PFSK-1 (cell line): ENCODE measurements around the gene SLC38A10.

Experiments used
- FOXP2 ChIP-seq: optimal IDR thresholded peaks from 2 replicates; pipeline ENCODE3; 2011; ENCODE audit warnings: borderline replicate concordance, control low read depth, inconsistent platforms; ENCODE audit not compliant: insufficient read depth; ENCODE audit errors: extremely low read length, extremely low read depth
- POLR2AphosphoS5 ChIP-seq: IDR thresholded peaks from 2 replicates; pipeline ENCODE4 v1.6.1; 2012; ENCODE audit warnings: low read depth, mild to moderate bottlenecking, control low read depth, low read length, moderate library complexity
- SIN3A ChIP-seq: IDR thresholded peaks from 2 replicates; pipeline ENCODE4 v1.6.1; 2012; ENCODE audit warnings: mild to moderate bottlenecking, low read length, moderate library complexity, borderline replicate concordance; ENCODE audit not compliant: insufficient read depth
- TAF1 ChIP-seq: IDR thresholded peaks from 2 replicates; pipeline ENCODE4 v1.6.1; 2012; ENCODE audit warnings: low read length, control low read depth, borderline replicate concordance; ENCODE audit not compliant: insufficient read depth
- TF ChIP-seq, protein P1 (sequence below), 2 experiments: IDR thresholded peaks; 2 replicates each; pipeline versions ENCODE4 v1.6.1 to v1.8.0; 2011 to 2012; ENCODE audit warnings: low read depth in 2 of 2, low read length in 2 of 2, control low read depth in 1 of 2, inconsistent platforms in 1 of 2, mild to moderate bottlenecking in 1 of 2, moderate library complexity in 1 of 2; ENCODE audit not compliant: insufficient read depth in 1 of 2

- TF ChIP-seq POLR2AphosphoS5, result no peak
- no peak for TF ChIP-seq TAF1
- TF ChIP-seq, protein P1, sequence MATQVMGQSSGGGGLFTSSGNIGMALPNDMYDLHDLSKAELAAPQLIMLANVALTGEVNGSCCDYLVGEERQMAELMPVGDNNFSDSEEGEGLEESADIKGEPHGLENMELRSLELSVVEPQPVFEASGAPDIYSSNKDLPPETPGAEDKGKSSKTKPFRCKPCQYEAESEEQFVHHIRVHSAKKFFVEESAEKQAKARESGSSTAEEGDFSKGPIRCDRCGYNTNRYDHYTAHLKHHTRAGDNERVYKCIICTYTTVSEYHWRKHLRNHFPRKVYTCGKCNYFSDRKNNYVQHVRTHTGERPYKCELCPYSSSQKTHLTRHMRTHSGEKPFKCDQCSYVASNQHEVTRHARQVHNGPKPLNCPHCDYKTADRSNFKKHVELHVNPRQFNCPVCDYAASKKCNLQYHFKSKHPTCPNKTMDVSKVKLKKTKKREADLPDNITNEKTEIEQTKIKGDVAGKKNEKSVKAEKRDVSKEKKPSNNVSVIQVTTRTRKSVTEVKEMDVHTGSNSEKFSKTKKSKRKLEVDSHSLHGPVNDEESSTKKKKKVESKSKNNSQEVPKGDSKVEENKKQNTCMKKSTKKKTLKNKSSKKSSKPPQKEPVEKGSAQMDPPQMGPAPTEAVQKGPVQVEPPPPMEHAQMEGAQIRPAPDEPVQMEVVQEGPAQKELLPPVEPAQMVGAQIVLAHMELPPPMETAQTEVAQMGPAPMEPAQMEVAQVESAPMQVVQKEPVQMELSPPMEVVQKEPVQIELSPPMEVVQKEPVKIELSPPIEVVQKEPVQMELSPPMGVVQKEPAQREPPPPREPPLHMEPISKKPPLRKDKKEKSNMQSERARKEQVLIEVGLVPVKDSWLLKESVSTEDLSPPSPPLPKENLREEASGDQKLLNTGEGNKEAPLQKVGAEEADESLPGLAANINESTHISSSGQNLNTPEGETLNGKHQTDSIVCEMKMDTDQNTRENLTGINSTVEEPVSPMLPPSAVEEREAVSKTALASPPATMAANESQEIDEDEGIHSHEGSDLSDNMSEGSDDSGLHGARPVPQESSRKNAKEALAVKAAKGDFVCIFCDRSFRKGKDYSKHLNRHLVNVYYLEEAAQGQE (IDR thresholded peaks at IDR 0.05; ENCODE audit: insufficient read depth in 1 of 2, low read depth in 2 of 2, low read length in 2 of 2), result no peak
- no peak for TF ChIP-seq SIN3A
- TF ChIP-seq FOXP2, result no peak
These were observed 30.5 kb downstream of the SLC38A10 start for GRCh38 chr17:81264640-81265039.
